HepG2 (cell line): ENCODE data around the gene PYGL. TPM values are rescaled to one million over a fixed set of nuclear protein-coding genes. Genes with fewer than 3 reads are reported as not detected.

ENCODE experiments used
- CCAR2 ChIP-seq: fragments of 200-400 bp; formaldehyde crosslinking; optimal IDR thresholded peaks from 2 replicates; pipeline ENCODE3; 2018; ENCODE audit warnings: low read depth, mild to moderate bottlenecking, low read length, moderate library complexity
- ELF1 ChIP-seq: sonication (generic); formaldehyde crosslinking; IDR thresholded peaks from 2 replicates; pipeline ENCODE4 v1.4.0; 2020; ENCODE audit warnings: missing genetic modification reagents
- ETV6 ChIP-seq: sonication (generic); formaldehyde crosslinking; conservative IDR thresholded peaks from 2 replicates; pipeline ENCODE4 v1.4.0; 2020; ENCODE audit warnings: missing genetic modification reagents
- HNRNPK ChIP-seq: fragments of 200-400 bp; formaldehyde crosslinking; IDR thresholded peaks from 2 replicates; pipeline ENCODE4 v1.6.1; 2018; ENCODE audit warnings: low read length, low read depth, moderate library complexity, mild to moderate bottlenecking; ENCODE audit not compliant: poor library complexity, severe bottlenecking
- MTA3 ChIP-seq: sonication (generic); formaldehyde crosslinking; IDR thresholded peaks from 2 replicates; pipeline ENCODE4 v1.4.0; 2020; ENCODE audit warnings: missing genetic modification reagents
- NPAS2 ChIP-seq: sonication (generic); formaldehyde crosslinking; IDR thresholded peaks from 2 replicates; pipeline ENCODE4 v1.8.0; 2022; ENCODE audit warnings: mild to moderate bottlenecking, missing genetic modification reagents, borderline replicate concordance
- NRL ChIP-seq: sonication (generic); formaldehyde crosslinking; IDR thresholded peaks from 2 replicates; pipeline ENCODE4 v1.5.0; 2020; ENCODE audit warnings: missing genetic modification reagents, mild to moderate bottlenecking, moderate library complexity, borderline replicate concordance
- POGZ ChIP-seq: sonication (generic); formaldehyde crosslinking; IDR thresholded peaks from 2 replicates; pipeline ENCODE4 v1.4.0; 2020; ENCODE audit warnings: mild to moderate bottlenecking, missing genetic modification reagents
- SP4 ChIP-seq: sonication (generic); formaldehyde crosslinking; IDR thresholded peaks from 2 replicates; pipeline ENCODE4 v1.8.1; 2023; ENCODE audit warnings: mild to moderate bottlenecking, missing genetic modification reagents
- ZFP36L1 ChIP-seq: sonication (generic); formaldehyde crosslinking; IDR thresholded peaks from 2 replicates; pipeline ENCODE4 v1.8.0; 2022; ENCODE audit warnings: mild to moderate bottlenecking, missing genetic modification reagents, moderate library complexity
- ZFP90 ChIP-seq: sonication (generic); formaldehyde crosslinking; IDR thresholded peaks from 2 replicates; pipeline ENCODE4 v1.8.0; 2022; ENCODE audit warnings: missing genetic modification reagents, mild to moderate bottlenecking, inconsistent platforms, borderline replicate concordance
- ZNF276 ChIP-seq: sonication (generic); formaldehyde crosslinking; IDR thresholded peaks from 2 replicates; pipeline ENCODE4 v1.4.0; 2020; ENCODE audit warnings: mild to moderate bottlenecking, low read depth, missing genetic modification reagents
- ZNF407 ChIP-seq: sonication (generic); formaldehyde crosslinking; IDR thresholded peaks from one replicate; pipeline ENCODE4 v1.5.1; 2020; ENCODE audit warnings: mild to moderate bottlenecking, missing genetic modification reagents; ENCODE audit errors: not compliant biosample characterization
- ZNF451 ChIP-seq: sonication (generic); formaldehyde crosslinking; IDR thresholded peaks from 2 replicates; pipeline ENCODE4 v1.5.0; 2020; ENCODE audit warnings: mild to moderate bottlenecking, missing genetic modification reagents
- ZNF607 ChIP-seq: sonication (generic); formaldehyde crosslinking; IDR thresholded peaks from 2 replicates; pipeline ENCODE4 v1.5.1; 2020; ENCODE audit warnings: missing genetic modification reagents, mild to moderate bottlenecking, borderline replicate concordance
- ZNF792 ChIP-seq: IDR thresholded peaks from 2 replicates; pipeline ENCODE4 v1.6.1; 2016
- ZSCAN29 ChIP-seq: sonication (generic); formaldehyde crosslinking; conservative IDR thresholded peaks from 2 replicates; pipeline ENCODE4 v1.4.0; 2020; ENCODE audit warnings: mild to moderate bottlenecking, missing genetic modification reagents
- polyA plus RNA-seq, 8 experiments: library from polyadenylated mRNA; depleted of rRNA in 3 of 8; stranded (reverse) in 7 of 8; unstranded in 1 of 8; fragments of >200 nt; fragmentation: Illumina TruSeq in 4 of 8; extraction: Trizol in 4 of 8; gene quantifications; 2 replicates each; pipeline versions ENCODE4 v1.2.1 to v1.2.3, GENCODE V29; 2011 to 2016; ENCODE audit warnings: low read depth in 4 of 8, missing spikeins in 1 of 8, mixed read lengths in 1 of 8; ENCODE audit not compliant: insufficient read depth in 1 of 8
- total RNA-seq, 5 experiments: library from RNA; depleted of rRNA; stranded (reverse); fragments of >200 nt; fragmentation: Illumina TruSeq; extraction: Trizol; gene quantifications; 2 replicates each; pipeline ENCODE4 v1.2.3, GENCODE V29; 2016; ENCODE audit warnings: low read depth in 1 of 5

PYGL gene
- total and polyA plus RNA-seq, 2 of the 13 experiments (the other 11 are each of a cell fraction or from before 2014, with no cell fraction given): 98.4 to 110 TPM

GRCh38 chr14:50943261-50943942 is 881 bp downstream of the PYGL start (continued):
- no peak for TF ChIP-seq ZNF407
- no peak for TF ChIP-seq ELF1
- TF ChIP-seq MTA3 (CRISPR knock-in tag): no peak
- 0 out of 2 replicates have a peak, but pooled peaks have one; percentile 42 for TF ChIP-seq ZFP90
- TF ChIP-seq ZNF451 (CRISPR knock-in tag): no peak
- TF ChIP-seq ZSCAN29 (CRISPR knock-in tag): no peak
- no peak for TF ChIP-seq SP4
- TF ChIP-seq NRL: peak; percentile 58
- no peak for TF ChIP-seq ZNF792 (CRISPR knock-in tag)
- TF ChIP-seq NPAS2 (CRISPR knock-in tag): no peak
- no peak for TF ChIP-seq POGZ (CRISPR knock-in tag)
- no peak for TF ChIP-seq ZNF607
- no peak for TF ChIP-seq ZNF276
- no peak for TF ChIP-seq ETV6 (CRISPR knock-in tag)
- TF ChIP-seq HNRNPK: no peak
- TF ChIP-seq CCAR2: no peak
- TF ChIP-seq ZFP36L1 (CRISPR knock-in tag): no peak
